Measurements from ENCODE around the gene PPM1M.

PPM1M gene

DNA sequence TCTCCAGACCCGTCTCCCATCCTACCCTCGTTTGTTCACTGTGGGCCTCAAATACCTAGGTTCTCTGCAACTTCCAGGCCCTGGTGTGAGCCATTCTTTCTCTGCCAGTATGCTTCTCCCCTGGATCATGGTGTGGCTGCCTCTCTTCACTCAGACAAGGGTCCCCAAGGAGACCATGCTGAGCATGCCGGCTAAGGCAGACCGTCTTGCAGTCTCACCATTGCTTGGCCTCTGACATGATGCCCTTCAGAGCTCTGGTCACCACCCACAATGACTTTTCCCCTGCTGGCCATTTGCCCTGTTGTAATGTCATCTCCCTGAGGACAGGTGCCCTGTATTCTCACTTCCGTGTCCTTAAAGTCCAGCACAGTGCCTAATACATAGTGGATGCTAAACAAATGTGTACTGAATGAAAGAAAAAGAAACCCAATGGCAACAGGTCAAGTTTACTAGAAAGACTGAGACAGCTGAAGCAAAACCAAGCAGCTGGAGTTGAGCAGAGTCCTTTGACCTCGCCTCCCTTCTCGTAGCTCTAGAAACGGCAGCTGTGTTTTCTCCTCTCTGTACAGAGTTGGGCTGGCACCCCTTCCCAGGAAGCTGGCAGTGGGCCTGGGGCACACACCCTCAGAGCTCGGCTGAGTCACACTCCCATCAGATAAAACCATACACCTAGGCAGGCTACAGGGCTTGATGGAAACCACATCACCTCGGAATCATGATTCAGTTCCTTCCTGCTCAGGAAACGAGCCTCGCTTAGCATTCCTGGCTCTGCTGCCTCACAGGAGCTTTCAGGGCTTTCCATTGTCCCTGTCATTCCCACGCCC, 28.8 kb upstream of the PPM1M start:
- DNase-seq (ENCODE audit: low spot score) = peak; percentile 81

DNA sequence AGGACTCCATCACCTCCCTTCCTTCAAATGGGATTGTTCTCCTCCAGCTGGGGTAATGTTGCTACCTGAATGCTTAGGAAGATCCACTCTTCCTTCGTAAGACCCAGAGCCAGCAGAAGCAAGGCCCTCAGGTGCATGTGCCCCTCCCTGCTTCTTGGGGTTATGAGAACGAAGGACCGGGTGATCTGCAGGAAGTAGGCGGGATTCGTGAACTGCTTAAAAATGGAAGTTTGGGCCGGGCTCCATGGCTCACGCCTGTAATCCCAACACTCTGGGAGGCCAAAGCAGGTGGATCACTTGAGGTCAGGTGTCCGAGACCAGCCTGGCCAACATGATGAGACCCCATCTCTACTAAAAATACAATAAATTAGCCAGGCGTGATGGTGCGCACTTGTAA, 28.2 kb upstream of the PPM1M start:
- DNase-seq (ENCODE audit: low spot score) = peak; percentile 34

DNA sequence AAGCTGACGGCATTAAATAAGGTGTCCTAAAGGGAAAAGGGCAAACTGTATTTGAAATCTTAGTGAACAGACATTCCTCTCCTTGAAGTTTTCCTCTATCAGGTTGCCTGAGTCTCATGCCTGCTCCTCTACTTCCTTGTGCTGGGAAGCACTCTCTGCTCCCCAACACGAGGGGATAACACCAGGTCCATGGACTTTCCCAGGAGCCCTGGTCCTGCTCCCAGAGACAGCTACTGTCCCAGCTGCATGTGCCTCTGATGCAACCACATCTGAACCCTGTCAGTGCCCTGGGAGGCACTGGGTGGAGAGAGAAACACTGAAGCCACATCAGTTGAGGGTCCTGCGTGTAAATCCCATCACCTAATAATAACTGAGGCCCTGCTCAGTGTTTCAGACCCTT, 27.5 kb upstream of the PPM1M start:
- no peak for DNase-seq (ENCODE audit: low spot score)

DNA sequence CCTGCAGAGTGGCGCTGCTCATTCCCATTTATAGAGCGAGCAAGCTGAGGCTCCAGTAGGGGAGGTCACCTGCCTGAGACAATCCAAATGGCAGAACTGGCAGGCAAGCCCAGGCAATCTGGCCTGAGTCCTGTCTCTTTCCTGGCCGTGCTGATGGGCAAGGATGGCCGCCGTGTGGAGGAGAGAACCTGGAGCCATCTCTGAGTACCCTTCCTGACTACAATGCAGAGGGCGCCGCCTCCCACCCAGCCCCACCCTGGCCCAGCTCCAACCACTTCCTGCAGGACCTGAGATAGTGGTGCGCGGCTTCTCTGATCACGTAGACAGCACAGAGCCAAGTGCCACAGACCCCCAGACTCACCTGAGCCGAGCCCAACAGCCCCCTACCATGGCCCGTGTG, 27.1 kb upstream of the PPM1M start:
- DNase-seq (ENCODE audit: low spot score) = peak; percentile 49

DNA sequence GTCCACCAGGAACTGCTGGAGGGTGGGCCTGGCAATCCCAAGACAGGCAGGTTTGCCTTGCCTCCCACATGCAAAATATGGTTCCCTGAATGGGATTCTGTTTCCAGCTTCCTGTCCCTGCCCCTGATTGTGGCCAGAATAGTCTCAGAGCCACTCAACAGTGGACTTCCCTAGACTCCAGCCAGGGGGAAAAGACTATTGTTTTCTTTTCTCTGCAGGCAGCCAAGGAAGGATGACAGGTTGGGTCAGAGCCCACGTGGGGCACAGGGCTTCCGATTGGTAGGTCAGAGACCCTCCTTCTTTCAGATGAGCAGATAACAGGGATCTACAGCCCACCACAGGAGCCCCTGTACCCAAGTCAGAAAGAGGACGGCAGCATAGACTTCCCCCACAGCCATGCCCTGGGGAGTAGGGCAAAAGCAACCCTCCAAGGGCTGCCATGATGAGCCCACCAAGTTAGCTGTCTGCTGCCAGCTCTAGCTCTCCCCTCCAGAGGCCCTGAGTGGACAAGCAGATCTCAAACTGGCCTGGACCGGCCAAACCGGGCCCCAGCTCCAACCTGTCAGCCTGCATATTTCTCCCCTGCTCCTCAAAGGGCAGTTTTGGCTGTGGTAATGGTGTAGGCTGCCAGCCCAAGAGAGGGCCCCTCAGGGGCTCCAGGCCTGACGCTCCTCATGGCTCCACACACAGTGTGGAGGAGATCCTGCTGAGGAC, 26.5 kb upstream of the PPM1M start:
- no peak for DNase-seq (ENCODE audit: low spot score)

DNA sequence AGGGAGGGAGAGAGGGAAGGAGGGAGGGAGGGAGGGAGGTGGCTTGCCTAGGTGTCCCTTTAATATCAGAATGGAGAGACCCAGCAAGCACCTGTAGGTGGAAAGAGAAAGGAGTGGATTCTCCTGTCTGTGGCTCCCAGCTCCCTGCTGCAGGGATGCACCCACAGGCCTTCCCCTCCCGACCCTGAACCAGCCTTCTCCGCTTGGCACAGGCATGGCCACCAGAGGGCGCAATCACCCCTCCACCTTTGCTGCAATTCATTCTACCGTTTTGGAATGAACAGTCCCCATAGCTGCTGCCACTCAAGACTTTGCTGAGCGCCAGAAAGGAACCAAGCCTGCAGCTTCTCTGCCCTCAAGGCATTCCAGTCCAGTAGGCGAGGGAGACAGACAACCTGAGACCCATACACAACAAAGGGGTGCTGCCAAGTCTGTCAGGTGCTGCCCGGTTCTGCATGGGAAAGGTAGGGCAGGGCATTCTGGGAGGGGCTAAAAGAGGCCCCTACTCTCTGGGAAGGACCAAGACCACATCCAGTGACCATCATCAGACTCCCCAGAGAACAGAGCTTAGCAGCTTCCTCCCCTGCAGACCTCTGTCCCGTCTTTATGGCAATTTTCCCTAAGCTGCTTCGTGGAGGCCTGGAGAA, 25.1 kb upstream of the PPM1M start:
- DNase-seq (ENCODE audit: low spot score) = peak; percentile 86

DNA sequence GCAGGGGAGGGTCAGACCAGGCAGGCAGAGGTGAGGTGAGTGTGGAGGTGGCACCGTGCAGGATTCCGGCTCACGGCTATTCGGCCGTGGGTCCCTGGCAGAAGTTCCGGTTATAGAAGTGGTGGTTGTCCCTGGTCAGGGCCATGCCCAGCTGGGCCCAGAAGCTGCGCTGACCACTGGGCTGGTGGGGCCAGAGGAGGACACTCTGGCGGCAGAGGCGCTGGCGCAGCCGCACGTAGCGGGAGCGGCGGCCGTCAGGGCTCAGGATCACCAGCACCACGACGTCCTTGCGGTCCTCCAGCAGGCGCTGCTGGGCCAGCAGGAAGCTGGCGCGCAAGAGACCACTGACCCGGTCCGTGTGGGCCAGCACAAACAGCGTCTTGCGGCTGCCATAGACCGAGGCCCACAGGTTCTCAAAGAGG, 24.4 kb upstream of the PPM1M start:
- DNase-seq (ENCODE audit: low spot score) = no peak

DNA sequence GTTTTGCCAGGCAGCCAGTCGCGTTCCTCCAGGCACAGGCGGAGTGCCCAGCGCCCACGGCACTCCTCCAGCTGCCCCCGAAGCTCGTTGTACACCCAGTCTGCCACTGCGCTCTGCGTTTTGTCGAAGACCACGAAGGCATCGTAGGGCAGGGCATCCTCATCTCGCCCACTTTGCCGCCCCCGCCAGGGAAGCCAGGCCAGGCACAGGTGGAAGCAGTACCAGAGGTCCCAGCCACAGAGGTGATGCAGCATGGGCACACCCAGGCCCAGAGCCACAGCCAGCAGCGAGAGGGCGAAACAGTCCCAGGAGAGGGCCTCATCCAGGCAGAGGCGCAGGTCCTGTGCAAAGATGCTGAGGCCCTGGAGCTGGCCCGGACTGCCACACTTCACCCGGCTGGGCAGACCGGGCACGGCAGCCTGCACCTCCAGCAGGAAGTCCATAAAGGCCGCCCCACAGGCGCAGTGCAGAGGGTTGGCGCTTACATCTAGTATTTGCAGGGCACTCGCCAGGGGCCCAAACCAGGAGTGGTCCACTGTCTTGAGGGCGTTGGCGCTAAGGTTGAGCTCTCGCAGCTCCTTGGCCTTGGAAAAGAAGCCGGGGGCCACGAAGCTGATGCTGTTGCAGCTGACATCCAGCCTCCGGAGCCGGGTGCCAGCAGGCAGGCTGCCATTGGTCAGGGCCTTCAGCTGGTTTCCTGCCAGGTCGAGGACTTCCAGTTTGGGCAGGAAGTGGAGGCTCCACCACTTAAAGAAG, 23.8 kb upstream of the PPM1M start:
- DNase-seq (ENCODE audit: low spot score) = peak; percentile 84

DNA sequence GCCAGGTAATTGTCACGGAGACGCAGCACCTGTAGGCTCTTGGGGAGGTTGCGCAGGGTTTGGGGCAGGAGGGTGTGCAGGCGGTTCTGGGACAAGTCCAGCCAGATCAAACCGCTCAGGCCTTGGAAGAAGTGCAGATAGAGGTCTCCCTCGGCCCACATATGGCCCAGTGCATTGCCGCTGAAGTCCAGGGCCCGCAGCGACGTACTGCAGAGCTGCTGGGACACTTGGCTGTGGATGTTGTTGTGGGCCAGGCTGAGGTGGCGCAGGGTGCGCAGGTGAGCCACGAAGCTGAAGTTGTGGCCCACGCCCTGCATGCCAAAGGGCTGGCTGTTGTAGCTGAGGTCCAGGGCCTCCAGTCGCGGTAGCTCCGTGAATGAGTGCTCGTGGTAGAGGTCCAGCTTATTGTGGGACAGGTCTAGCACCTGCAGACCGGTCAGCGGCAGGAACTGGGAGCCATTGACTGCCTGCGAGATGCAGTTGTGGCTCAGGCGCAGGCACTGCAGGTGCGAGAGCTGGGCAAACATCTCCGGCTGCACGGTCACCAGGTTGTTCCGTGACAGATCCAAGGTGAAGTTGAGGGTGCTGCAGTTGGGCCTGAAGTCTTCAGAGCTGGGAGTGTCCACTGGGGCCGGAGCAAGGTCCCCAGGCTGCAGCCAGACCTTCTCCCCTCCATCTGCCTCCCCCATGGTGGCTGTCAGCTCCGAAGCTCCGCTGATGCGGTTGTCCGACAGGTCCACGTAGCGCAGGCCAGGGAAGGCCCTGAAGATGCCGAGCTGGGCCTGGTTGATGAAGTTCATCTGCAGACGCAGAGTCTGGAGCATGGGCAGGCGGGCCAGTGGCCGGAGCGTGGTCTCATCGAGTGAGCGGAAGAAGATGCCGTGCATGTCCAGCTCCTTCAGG, 23.0 kb upstream of the PPM1M start:
- no peak for DNase-seq (ENCODE audit: low spot score)

DNA sequence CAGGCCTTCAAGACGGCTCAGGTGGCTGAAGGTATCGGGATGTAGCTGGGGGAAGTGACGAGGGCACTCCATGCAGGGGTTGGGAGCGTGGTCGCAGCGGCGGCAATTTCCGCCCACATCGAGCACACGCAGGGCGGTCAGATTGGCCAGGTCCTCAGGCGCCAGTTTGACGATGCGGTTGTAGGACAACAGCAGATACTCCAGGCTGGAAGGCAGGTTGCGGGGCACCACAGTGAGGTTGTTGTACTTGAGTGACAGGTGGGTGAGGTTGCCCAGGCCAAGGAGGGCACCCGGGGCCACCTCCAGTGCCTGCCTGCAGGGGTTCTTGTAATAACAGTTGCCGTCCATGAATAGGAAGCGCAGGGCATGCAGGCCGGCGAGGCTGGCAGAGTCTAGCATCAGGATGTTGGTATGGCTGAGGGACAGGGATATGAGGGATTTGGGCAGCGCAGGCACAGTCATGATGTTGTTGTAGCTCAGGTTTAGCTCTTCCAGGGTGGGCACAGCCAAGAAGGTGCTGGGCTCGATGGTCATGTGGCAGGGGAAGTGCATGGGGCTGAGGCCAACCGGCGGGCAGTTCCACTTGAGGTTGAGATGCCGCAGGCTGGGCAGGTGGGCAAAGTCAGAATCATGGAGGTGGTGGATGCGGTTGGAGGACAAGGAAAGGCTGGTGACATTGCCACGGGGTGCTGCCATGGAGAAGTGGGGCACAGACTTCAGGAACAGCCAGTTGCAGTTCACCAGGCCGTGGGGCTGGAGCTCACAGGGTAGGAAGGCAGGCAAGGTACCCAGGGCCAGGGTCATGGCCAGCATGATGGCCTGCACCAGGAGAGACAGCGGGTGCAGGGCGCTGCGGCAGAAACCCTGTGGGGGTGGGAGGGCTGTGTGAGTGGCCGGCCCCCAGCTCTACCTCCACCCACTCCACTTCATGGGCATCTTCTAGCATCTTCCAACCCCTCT, 21.8 kb upstream of the PPM1M start:
- DNase-seq (ENCODE audit: low spot score) = no peak

DNA sequence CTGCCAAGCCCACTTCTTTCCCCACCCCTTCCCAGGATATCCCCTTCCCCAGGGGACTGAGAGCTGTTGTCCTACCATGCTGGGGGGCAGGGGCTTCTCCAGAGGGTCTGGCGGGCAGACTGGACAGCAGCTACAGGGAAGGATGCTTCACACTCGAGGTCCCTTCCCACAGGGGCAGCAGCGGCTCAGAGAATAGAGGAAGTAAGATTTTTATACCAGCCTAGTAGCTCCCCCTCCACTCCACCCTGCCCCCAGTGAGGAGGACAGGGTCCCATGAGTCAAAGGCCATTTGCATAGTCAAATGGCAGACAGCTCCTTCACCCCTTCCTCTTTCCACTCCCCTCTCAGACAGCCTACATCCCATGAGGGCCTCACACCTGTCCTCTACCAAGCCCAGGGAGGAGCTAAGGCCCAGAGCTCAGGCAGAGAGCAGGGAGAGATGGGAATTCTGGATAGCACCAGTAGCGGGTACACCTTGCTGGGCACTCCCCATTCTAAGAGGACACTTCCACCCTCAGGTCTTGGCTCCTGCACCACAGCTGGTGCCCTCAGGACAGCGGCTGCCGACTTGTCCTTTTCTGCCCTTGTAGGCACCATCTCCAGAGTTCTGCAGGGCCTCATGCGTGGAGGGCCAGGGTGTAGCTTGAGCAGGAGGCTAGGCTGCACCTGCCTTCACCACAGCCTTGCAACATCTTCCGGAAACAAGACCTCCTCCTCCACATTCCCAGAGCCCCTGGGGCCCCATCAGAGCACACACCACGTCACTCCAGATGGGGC, 19.9 kb upstream of the PPM1M start, which contains the start of gene TLR9:
Gene TLR9, minus strand, starts transcription at position 194 of the 777 bp plus-strand sequence. Its CDS starts 116 bp downstream, at position 78.
- no peak for DNase-seq (ENCODE audit: low spot score)

DNA sequence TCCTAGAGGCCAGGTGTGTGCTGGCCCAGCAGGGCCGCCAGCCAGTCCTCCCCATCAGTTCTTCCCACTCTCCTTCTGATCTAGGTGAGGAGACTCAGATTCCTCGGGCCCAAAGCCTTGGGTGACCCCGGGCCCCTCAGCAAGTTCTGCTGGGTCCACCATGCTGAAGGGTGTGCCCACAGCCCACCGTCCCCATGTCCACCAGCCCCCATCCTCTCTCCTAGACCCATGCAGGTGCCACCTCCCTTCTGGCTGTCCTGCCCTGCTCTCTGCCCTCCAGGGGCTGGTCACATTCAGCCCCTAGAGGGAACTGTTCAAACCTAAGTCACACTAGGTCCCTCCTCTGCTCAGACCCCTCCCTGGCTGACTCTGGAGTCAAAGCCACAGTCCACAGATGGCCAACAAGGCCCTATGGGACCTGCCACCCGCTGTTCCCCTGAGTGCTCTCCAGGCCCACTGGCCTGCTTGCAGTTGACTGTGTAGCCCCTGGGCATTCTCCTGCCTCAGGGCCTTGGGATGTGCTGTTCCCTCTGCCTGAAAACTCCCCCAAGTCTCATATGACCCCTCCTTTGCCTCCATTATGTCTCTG, 19.2 kb upstream of the PPM1M start:
- no peak for DNase-seq (ENCODE audit: low spot score)

DNA sequence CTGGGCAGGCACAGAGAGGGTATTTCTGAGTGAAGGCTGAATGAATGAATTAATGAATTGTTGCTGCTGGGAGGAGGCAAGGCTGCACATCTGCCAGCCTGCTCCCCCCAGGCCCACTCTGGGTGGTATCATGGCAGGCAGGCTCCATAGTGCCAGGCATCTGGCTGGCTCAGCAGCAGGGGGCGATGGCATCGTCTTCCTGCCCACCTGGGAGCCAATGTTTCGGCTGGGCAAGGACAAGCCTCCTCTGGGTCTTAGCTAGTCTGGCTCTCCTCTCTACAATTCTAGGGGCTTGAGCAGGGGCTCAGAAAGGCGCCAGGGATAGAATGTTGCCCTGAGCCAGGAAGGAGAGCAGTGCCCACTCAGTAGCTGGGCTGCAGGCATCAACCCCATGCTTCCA, 18.4 kb upstream of the PPM1M start:
- no peak for DNase-seq (ENCODE audit: low spot score)

DNA sequence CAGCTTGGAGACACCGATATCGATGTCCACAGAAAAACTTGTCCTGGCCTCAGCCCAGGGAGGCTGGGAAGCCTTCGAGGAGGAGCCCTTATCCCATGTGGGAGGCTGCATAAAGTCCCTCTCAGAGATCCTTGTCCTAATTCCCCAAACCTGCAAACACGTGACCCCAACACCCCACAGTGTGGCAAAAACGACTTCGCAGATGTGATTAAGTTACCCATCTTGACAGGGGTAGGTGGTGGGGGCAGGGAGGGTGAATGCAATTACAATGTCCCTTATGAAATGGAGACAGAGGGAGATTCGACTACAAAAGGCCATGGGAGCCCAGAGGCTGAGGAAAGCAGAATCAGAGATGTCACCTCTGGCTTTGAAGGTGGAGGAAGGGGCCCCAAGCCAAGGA, 17.8 kb upstream of the PPM1M start:
- DNase-seq (ENCODE audit: low spot score) = no peak

DNA sequence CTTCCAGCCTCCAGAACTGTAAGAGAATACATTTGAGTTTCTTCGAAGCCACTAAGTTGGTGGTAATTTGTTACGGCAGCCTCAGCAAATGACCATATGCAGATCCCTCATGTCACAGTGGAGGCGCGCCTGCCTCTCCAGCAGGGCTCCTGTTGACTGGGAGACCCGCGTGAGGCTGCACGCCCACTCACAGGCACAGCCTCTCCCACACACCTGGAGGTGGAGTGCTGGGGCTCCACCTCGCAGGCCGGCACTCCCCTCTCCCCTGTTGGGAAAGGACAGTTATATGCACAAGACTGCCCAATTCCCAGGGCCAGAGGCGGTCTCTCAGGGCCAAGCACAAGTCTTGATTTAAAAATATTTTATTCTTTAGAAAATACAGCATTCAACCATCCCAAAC, 17.3 kb upstream of the PPM1M start:
- no peak for DNase-seq (ENCODE audit: low spot score)

DNA sequence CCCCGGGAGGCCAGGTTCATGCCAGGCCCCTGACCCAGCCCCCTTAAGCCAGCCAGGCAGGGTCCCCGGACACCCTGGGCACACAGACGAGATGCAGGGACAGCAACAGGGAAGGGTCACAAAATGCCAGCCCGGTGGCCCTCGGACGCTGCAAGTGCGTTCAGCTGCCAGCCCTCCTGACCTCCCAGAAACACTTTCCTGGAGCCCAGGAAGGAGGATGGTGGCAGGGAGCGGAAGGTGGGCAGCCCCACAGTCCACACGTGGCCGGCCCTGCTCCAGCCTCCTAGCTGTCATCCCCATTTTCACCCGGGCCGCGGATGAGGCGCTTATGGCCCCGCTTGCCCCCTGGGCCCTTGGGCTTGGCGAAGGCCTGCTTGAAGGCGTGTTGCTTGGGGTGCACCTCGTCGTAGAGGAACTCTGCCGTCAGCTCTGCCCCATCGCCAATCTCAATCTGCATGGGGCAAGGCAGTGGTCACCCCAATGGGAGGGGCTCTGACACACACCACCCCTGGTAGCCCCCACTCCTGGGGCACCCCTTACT, 16.7 kb upstream of the PPM1M start:
- DNase-seq (ENCODE audit: low spot score) = no peak

DNA sequence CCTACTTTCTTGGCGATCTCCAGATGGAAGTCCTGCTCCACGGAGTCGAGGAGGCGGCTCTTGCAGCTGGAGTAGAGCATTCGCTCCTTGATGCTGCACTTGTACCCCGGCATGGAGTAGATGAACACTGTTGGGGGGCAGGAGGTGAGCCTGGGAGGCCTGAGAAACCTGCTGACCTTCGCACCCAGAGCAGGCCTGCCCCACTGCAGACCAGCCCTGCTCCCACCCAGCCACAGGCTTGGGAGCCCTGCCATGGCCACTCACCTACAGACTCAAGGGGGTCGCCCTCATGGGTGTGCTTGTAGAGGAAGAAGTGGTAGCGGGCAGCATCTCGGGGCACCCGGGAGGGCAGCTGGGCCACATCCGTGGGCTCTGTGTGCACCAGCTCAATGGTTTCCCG, 15.9 kb upstream of the PPM1M start:
- DNase-seq (ENCODE audit: low spot score) = no peak

DNA sequence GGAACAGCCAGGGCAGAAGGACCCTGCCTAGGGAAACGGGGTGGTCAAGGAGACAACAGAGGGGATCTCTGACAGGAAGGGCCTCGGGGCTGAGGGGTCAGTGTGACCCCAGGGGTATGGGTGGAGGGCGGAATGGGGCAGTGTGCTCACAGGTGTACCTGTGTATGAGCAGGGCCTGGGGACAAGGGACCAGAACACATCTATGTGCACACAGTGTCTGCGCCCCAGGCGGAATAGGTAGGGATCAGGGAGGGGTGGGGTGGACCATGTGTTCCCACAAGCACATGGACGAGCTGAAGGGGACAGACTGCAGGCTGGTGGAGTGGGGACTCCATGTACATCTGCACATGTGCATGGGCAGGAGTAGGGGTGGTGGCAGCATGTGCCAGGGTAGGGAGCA, 15.1 kb upstream of the PPM1M start:
- no peak for DNase-seq (ENCODE audit: low spot score)

All from CD4-positive, alpha-beta T cell treated with Interleukin-6 at 100 ng/mL for 8 hours (primary cell).